ENCODE measurements around the gene GDF10.

GRCh38 chr10:47330366-47330765 is 30.4 kb downstream of the GDF10 start:
- TF ChIP-seq CTCF (IDR thresholded peaks at IDR 0.05) (no peak), POLR2A (IDR thresholded peaks at IDR 0.05) (no peak)
